Activated gamma-delta T cell treated with anti-CD3 and anti-CD28 coated beads, Interleukin-2, amount 50 U/mL, for 16 hours (primary cell): ENCODE results near the gene MSGN1.
"Not testable (repeated sequence)": the region's sequence is repeated elsewhere in the genome, so short reads cannot be mapped to it uniquely, and the experiment has no call there.

Experiments used
- DNase-seq: peaks from one replicate; pipeline ENCODE4 v3.0.0-alpha.2; 2020; ENCODE audit warnings: low read depth

Gene MSGN1

GRCh38 chr2:17805717-17806363 is 10.4 kb upstream of the MSGN1 start:
- DNase-seq = no peak

- DNase-seq = no peak
These were observed 3.1 kb upstream of the MSGN1 start for GRCh38 chr2:17813010-17813741.

- DNase-seq = no peak
These were observed 2.4 kb upstream of the MSGN1 start for GRCh38 chr2:17813742-17814473.

GRCh38 chr2:17814601-17815000 is 1.7 kb upstream of the MSGN1 start:
- DNase-seq = no peak

- DNase-seq = no peak
These were observed 634 bp upstream of the MSGN1 start for GRCh38 chr2:17815468-17816184.

GRCh38 chr2:17818235-17818815 is 2.1 kb downstream of the MSGN1 start:
- no peak for DNase-seq

GRCh38 chr2:17821080-17821479 is 4.8 kb downstream of the MSGN1 start:
- no peak for DNase-seq

- no peak for DNase-seq
These were observed 5.5 kb downstream of the MSGN1 start for GRCh38 chr2:17821535-17822444.

- DNase-seq = no peak
These were observed 6.3 kb downstream of the MSGN1 start for GRCh38 chr2:17822445-17823117.

GRCh38 chr2:17823646-17824045 is 7.4 kb downstream of the MSGN1 start:
- not testable (repeated sequence) for DNase-seq

GRCh38 chr2:17827316-17827715 is 11.1 kb downstream of the MSGN1 start:
- DNase-seq = no peak

- DNase-seq = no peak
These were observed 11.5 kb downstream of the MSGN1 start for GRCh38 chr2:17827785-17828184.

GRCh38 chr2:17830053-17831034 is 14.1 kb downstream of the MSGN1 start:
- DNase-seq = no peak

GRCh38 chr2:17835516-17835915 is 19.3 kb downstream of the MSGN1 start:
- no peak for DNase-seq

GRCh38 chr2:17839959-17840358 is 23.7 kb downstream of the MSGN1 start:
- DNase-seq = no peak

- no peak for DNase-seq
These were observed 27.2 kb downstream of the MSGN1 start for GRCh38 chr2:17843457-17843856.

- no peak for DNase-seq
These were observed 29.5 kb downstream of the MSGN1 start for GRCh38 chr2:17845806-17846205.

GRCh38 chr2:17846676-17847075 is 30.4 kb downstream of the MSGN1 start:
- DNase-seq = no peak

GRCh38 chr2:17847236-17847635 is 31.0 kb downstream of the MSGN1 start:
- no peak for DNase-seq
